ENCODE results near the gene OR2C3.
A peak's percentile ranks its signal among the peaks of the same experiment; 100 is the strongest.
"Not testable (repeated sequence)": the region's sequence is repeated elsewhere in the genome, so short reads cannot be mapped to it uniquely, and the experiment has no call there.

The OR2C3 gene

GRCh38 chr1:247536340-247536739 lies at the start of gene OR2C3:
OR2C3 (minus strand) TSS chr1:247536440; CDS start chr1:247532511, 3,929 bp downstream.
- no peak for DNase-seq (ENCODE audit: low spot score)

GRCh38 chr1:247578946-247579460 lies 42.8 kb upstream of the OR2C3 start:
- no peak for DNase-seq (ENCODE audit: low spot score)

- DNase-seq (ENCODE audit: low spot score), result peak; percentile 7
These were observed 40.3 kb upstream of the OR2C3 start for GRCh38 chr1:247576514-247576913.

GRCh38 chr1:247574664-247575063 lies 38.4 kb upstream of the OR2C3 start:
- DNase-seq (ENCODE audit: low spot score), result no peak

- DNase-seq (ENCODE audit: low spot score), result no peak
These were observed 38.0 kb upstream of the OR2C3 start for GRCh38 chr1:247574236-247574635.

GRCh38 chr1:247562198-247562597 lies 26.0 kb upstream of the OR2C3 start:
- no peak for DNase-seq (ENCODE audit: low spot score)

- DNase-seq (ENCODE audit: low spot score), result no peak
These were observed 25.5 kb upstream of the OR2C3 start for GRCh38 chr1:247561711-247562110.

GRCh38 chr1:247557926-247558674 lies 21.9 kb upstream of the OR2C3 start:
- DNase-seq (ENCODE audit: low spot score), result no peak

GRCh38 chr1:247552231-247552630 lies 16.0 kb upstream of the OR2C3 start:
- DNase-seq (ENCODE audit: low spot score), result no peak

- no peak for DNase-seq (ENCODE audit: low spot score)
These were observed 15.5 kb upstream of the OR2C3 start for GRCh38 chr1:247551721-247552120.

GRCh38 chr1:247548769-247549182 lies 12.5 kb upstream of the OR2C3 start, which contains the start of gene GCSAML:
GCSAML (plus strand) TSS chr1:247549134; CDS start chr1:247549192, 58 bp downstream.
- DNase-seq (ENCODE audit: low spot score), result peak; percentile 4

GRCh38 chr1:247548092-247548491 lies 11.9 kb upstream of the OR2C3 start:
- no peak for DNase-seq (ENCODE audit: low spot score)

GRCh38 chr1:247542811-247543210 lies 6.6 kb upstream of the OR2C3 start:
- no peak for DNase-seq (ENCODE audit: low spot score)

- DNase-seq (ENCODE audit: low spot score), result no peak
These were observed 4.3 kb upstream of the OR2C3 start for GRCh38 chr1:247540581-247540980.

- no peak for DNase-seq (ENCODE audit: low spot score)
These were observed 3.0 kb upstream of the OR2C3 start for GRCh38 chr1:247539215-247539614.

- no peak for DNase-seq (ENCODE audit: low spot score)
These were observed 2.3 kb upstream of the OR2C3 start for GRCh38 chr1:247538561-247538960.

- DNase-seq (ENCODE audit: low spot score), result no peak
These were observed 838 bp downstream of the OR2C3 start for GRCh38 chr1:247535402-247535801.

GRCh38 chr1:247531937-247532336 lies 4.3 kb downstream of the OR2C3 start:
- no peak for DNase-seq (ENCODE audit: low spot score)

GRCh38 chr1:247530785-247531184 lies 5.5 kb downstream of the OR2C3 start:
- DNase-seq (ENCODE audit: low spot score), result no peak

- no peak for DNase-seq (ENCODE audit: low spot score)
These were observed 6.4 kb downstream of the OR2C3 start for GRCh38 chr1:247529771-247530355.

GRCh38 chr1:247528812-247529474 lies 7.3 kb downstream of the OR2C3 start:
- no peak for DNase-seq (ENCODE audit: low spot score)

GRCh38 chr1:247521886-247522285 lies 14.4 kb downstream of the OR2C3 start:
- DNase-seq (ENCODE audit: low spot score), result not testable (repeated sequence)

GRCh38 chr1:247518613-247518891 lies 17.7 kb downstream of the OR2C3 start:
- DNase-seq (ENCODE audit: low spot score), result no peak
